Kidney tubule cell (primary cell): ENCODE results near the gene ARL8A.
A peak's percentile ranks its signal among the peaks of the same experiment; 100 is the strongest.
"Not testable (repeated sequence)": the region's sequence is repeated elsewhere in the genome, so short reads cannot be mapped to it uniquely, and the experiment has no call there.

Experiments used
- DNase-seq: peaks from one replicate; pipeline ENCODE4 v3.0.0-alpha.2; 2018; ENCODE audit warnings: low spot score

Gene ARL8A

DNA sequence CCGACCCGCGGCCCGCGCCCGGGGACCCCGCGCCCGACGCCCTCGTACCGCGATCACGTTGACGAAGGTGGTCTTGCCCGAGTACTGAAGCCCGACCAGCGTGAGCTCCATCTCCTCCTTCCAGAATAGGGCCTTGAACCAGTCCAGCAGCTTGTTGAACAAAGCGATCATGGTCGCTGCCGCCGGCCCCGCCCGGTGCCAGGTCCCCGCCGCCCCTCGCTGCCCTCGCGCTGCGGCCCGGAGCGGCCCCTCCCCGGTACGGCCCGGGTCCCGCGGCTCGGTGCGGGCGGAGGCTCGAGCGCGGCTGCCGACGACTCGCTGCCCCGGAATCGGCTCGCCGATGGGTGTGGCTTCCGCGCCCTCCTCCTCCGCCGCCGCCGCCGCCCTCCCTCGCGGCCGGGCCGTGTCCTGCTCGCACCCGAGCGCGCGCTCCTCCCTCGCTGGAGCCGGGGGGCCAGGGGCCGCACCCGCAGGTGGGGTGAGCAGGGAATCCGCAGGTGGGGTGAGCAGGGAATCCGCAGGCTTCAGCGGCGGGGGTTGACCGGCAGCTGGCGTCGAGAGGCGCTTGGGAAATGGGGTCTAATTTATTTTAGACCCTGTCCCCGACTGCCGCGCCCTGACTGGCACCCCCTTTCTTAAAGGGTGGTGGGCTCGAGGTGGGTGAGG lies at the start of gene ARL8A:
Gene ARL8A (minus strand): TSS at position 336 of the 666 bp plus-strand sequence. CDS start 165 bp downstream, at position 171.
- peak; percentile 63 for DNase-seq

DNA sequence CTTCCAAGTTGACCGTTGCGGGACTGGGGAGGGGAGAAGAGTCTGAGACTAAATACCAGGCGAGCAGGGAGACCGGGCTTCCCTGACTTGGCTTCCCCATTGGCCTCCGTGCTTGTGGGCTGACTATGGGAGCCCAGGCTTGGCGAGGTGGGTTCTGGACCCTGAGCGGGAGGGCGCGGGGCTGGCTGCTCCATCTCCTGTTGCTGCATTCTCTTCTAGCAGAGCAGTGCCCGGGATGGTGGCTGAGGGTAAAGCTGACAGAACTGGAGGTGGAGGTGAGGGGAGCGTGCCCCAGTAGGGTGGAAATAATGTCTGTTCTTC lies 49.8 kb upstream of the ARL8A start:
- DNase-seq = no peak

DNA sequence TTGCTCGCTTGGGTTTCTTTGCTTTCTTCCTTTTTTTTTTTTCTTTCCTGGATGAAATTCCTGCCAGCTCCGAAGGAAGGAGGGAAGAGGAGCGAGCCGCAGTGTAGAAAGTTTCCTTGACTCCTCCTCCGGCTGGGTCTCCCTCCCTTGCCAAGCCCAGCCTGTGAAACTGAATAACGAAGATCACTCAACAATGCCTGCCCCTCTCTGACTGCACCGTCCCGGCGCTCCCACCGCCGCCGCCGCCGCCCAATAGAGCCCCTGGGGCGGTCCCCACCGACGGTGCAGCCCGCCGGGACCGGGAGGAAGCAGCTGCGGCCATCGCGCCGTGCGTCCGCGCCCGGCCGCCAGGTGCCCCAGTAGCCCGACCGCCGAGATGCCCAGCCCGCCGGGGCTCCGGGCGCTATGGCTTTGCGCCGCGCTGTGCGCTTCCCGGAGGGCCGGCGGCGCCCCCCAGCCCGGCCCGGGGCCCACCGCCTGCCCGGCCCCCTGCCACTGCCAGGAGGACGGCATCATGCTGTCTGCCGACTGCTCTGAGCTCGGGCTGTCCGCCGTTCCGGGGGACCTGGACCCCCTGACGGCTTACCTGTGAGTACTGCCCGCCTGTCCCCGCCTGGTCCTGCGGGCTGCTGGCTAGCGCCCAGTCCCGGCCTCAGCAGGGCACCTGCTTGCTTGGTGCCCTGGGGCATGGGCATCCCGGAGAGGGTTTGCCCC lies 49.2 kb upstream of the ARL8A start, which contains the start of gene LGR6:
Gene LGR6 (plus strand): TSS at position 186 of the 714 bp plus-strand sequence. CDS start 191 bp downstream, at position 377.
- DNase-seq = no peak

DNA sequence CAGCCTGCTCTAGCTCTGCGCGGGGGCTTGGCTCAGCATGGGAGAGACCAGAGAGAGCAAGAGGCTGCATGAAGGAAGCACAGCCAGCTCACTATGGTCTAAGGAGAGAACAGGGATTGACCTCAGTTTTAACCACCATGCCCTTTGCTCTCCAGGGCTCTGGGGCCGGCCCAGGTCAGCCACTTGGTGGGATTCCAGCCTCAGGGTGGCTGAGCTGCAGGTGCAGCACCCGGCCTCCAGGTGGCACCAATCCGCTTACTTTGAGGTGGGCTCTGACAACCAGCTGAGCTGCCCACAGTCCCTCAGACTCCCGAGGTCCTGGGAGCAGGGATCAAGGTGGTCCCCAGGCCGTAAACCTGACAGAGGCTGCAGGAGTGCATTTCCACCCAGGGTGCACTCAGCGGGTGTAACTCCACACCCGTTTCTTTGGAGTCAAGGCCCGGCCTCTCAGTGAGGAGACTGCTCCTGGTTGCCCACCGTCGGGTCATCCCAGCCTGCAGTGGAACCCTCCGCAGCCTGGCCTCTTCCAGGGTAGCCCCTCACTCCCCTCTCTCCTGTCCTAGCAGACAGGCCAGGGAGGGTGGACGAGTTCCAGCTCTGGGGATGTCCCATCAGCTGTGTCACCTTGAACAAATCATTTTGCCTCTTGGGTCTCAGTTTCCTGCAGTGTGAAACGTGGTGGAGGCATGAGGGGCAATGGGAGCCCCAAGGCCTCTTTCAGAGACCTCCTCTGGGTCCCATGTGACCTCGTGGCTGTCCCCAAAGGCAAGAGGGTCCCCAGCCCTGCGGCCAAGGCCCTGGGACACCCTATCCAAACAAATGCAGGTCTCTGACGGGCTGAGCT lies 48.5 kb upstream of the ARL8A start:
- DNase-seq = peak; percentile 57

DNA sequence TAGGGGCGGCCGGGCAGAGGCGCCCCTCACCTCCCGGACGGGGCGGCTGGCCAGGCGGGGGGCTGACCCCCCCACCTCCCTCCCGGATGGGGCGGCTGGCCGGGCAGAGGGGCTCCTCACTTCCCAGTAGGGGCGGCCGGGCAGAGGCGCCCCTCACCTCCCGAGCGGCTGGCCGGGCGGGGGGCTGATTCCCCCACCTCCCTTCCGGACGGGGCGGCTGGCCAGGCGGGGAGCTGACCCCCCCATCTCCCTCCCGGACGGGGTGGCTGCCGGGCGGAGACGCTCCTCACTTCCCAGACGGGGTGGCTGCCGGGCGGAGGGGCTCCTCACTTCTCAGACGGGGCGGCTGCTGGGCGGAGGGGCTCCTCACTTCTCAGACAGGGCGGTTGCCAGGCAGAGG lies 46.9 kb upstream of the ARL8A start:
- not testable (repeated sequence) for DNase-seq

DNA sequence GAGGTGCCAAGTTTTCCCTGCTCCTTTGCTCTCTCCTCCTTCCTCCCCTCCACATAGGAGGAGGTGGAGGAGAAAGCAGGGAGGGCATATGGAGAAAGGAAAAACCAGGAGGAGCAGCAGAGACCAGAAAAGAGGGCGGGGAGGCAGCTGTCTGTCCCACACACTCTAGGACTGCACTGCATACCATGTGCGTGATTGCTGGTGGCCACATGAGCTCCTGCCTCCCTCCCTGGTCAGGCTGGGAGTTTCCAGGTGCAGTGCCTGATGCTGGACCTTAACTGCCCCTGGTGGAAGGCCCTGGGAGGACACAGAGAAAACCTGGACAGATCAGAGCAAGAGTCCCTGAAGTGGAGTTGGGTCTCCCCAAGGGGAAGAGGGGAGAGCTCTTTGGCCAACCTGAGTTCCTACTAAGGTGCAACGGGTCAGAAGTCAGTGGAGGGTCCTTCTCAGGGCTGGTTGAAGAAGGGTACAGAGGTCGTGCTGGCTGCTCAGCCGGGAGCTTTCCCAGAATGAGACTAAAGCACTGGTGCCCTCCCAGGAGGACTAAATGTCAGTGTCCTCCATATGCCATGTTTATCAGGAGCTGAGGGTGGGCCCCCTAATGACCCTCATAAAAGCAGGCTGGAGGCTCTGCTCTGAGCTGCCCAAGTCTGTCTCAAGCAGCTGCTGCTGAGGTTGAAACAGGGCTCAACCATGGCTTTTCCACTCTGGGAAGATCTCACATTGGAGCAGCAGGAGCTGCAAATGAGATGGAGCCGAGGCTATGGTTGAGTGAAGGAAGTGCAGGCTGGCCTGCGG lies 45.6 kb upstream of the ARL8A start:
- DNase-seq = peak; percentile 67

DNA sequence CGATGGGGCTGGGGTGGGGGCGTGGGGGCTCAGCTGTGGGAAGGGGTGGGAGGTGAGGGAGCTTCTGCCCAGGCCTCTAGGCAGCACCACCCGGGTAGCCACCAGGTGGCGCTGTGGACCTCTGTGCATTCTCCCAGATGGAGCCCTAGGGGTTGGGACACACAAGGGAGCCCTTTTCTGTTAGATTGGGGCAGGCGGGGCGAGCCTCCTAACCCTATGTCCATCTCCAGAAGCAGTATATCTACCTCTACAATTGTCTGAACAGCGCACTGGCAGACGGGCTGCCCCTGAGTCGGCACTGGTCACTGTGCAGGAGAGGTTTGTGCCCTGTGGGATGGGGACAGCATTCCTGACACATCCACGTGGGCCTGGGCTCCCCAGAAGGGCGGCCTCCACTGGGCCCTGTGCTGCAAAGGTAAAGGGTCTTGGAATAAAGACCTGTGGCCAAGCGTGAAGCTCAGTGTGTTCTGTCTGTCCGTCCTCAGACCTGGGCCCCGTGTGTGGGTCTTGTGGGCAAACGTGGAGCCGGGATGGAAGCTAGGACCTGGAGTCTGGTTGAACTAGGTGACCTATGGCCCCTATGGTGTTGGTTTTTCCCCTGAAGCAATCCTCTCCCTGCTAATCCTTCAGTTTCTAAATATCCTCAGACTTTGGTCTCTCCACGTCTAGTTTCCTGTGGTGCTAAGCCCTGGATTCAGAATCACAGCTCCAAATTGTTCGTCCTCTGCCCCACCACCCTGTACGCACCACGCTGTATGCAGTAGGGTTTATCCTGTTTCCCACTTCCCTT lies 44.7 kb upstream of the ARL8A start:
- peak; percentile 64 for DNase-seq

DNA sequence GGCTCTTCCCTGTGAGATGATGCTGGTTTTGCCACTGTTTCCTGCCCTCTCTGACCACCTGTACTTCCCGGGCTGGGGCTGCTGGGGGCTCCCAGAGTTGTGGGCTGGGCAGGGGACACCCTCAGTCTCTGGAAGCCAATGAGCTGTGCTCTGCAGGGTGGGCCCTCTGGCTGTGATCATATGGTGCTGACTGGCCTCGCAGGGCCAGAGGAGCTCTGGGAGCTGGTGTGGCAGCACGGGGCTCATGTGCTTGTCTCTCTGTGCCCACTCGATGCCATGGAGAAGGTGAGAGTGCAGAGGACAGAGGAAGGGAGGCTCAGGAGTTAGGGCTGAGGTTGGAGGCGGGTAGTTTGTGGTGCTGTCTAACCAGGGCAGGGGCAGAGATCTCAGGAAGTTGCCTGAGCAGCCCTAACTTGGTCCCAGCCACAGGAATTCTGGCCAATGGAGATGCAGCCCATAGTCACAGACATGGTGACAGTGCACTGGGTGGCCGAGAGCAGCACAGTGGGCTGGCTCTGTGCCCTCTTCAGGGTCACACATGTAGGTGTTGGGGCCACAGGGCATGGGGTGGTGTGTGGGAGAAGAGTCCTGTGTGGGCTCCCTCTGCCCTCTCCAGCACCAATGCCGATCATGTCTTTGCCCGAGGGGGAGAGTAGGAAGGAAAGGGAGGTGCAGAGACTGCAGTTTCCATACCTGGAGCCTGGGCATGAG lies 43.3 kb upstream of the ARL8A start:
- no peak for DNase-seq

DNA sequence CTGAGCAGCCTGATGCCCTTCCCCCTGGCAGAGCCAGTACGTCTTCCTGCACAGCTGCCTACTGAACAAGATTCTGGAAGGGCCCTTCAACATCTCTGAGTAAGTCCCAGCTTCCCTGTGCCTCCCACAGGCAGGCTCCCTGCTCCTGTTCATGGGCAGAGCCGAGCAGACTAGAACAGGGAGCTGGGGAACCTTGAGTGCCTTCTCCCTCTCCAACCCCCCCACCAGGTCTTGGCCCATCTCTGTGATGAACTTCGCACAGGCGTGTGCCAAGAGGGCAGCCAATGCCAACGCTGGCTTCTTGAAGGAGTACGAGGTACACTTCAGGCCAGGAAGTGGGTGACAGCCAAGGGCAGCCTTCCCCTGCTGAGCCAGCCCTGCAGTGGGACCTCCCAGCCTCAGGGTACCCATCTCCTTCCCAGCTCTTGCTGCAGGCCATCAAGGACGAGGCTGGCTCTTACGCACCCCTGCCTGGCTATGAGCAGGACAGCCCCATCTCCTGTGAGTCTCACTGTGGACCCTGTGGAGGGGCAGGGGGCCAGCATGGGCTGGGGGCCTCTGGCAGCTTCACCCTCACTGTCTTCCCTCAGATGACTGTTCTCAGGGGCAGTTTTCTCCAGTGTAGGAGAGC lies 42.6 kb upstream of the ARL8A start:
- DNase-seq = no peak

DNA sequence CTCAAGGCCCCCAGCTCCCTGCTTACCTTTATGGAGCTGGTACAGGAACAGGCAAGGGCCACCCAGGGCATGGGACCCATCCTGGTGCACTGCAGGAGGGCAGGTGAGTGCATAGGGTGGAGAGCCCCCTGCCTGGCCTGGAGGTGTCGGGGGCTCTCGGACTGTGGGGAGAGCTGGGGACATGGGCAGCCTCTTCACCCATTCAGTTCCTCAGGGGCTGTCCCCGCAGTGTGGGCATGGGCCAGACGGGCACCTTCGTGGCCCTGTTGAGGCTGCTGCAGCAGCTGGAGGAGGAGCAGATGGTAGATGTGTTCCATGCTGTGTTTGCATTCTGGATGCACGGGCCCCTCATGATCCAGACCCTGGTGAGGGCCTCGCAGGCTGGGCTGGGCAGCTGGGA lies 41.8 kb upstream of the ARL8A start:
- no peak for DNase-seq

DNA sequence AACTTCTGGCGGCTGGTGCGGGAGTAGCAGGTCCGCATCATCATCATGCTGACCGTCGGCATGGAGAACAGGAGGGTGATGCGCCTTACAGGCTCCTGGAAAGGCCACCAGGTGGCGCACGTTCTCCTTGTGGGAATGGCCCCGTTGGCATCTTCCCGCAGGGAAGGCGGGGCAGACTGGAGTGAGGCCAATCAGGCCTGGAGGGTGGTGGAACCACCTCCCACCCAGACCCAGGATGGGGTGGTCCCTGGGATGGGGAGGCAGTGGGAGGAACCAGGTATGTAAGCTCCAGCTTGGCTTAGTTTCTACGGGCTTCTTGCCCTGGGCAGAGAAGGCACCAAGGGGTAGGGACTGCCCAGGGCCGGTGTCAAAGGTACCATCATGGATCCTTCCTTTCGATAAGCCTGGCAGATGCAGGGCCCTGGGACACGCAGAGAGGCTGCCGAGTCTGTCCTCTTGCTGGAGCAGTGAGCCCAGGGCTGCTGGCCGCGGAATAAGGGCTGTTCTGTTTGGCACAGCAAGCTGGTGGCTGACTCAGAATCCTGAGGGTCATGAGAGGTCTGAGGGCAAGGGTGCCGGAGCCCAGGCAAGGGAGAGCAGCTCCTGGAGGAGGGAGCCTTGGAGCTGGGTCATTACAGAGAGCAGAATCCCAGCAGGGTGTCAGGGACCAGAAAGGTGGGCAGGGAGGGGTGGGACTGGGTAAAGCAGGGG lies 40.4 kb upstream of the ARL8A start:
- DNase-seq = peak; percentile 88

DNA sequence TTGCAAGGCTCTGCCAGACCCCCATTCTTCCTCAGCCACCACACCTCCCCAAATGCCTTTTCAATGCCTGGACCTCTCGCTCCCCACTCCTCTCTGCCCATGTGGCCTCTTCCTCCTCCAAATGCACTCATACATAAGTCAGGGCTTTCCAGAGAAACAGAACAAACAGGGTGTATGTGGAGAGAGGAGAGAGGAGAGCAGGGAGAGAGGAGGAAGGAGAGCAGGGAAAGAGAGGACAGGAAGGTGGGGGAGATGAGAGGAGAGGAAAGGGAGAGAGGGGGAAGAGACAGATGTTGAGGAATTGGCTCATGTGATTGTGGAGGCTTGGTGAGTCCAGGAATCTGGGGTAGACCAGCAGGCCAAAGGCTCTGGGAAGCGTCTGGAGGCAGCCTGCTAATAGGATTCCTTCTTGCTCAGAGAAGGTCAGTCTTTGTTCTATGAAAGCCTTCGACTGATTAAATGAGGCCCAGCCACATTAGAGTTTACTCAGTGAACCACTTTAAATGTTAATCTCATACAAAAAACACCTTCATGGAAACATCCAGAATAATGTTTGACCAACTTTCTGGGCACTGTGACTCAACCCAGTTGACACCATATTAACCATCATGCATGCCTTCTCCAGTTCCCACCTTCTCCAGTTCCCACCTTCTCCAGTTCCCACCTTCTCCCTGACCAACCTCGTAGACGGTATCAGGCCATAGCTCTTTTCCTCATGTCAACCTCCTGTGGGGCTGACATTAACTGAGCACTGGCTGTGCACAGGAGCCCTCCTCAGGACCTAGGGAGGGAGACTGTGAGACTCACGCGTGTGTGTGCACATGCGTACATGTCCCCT lies 37.7 kb upstream of the ARL8A start:
- no peak for DNase-seq

DNA sequence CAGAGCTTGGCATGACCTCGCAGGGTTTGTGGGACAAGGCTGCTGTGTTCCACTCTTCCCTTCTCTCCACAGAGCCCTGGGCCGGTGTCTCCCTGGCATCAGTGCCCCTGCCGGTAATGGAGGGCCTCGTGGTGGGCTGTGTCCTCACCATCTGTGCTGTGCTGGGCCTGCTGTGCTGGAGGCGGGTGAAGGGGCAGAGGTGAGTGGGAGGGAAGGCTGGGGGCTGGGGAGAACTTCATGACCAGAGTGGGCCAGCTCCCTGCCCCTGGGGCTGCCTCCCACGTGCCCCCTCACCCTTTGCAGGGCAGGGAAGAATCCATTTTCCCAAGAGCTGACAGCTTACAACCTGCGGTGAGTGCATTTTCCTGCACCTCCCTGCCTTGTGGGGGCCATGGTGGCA lies 37.0 kb upstream of the ARL8A start:
- no peak for DNase-seq

DNA sequence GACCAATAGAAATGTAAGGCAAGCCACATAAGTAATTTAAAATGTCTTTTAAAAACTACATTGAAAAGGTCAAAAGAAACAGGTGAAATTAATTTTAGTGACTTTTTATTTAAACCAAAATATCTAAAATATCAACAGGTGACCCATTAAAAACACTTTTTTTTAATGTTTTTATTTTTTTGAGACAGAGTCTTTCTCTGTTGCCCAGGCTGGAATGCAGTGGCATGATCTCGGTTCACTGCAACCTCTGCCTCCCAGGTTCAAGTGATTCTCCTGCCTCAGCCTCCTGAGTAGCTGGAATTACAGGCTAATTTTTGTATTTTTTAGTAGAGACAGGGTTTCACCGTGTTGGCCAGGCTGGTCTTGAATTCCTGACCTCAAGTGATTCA lies 36.2 kb upstream of the ARL8A start:
- not testable (repeated sequence) for DNase-seq

DNA sequence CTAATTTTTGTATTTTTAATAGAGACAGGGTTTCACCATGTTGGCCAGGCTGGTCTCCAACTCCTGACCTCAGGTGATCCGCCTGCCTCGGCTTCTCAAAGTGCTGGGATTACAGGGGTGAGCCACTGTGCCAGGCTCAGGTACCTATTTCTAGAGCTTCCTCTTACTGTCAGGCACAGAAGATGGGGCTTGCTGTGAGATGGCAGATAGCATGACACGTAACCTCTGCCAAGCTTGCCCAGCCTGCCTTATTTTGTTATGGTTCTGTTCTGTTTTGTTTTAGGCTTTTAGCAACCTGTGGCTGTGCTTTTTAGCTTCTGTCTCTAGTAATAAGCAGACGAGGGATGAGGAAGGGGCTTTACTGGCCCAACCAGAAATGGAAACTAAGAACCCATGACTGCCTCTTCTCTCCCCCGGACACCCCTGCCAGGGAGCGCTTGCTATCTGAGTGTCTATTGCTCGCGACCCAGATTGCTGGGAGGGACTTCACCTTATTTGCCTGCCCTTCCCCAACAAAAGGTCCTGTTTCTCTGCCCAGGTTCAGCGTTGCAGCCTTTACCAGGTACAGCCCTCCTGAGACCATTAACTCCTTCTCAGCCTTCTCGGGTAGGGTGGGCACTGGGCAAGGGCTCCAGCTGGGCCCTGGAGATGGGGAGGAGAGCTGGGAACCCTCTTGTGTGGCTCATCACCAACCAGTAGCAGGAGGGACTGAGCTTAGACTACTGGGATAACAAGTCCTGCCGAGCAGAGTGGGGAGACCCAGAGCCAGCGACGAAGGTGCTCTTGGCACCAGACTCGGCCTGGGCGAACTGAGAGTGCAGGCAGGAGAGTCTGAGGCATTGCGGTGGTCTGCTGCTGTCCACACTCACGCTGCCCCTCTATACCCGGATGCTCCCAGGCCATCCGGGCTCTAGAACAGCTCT lies 35.6 kb upstream of the ARL8A start:
- DNase-seq = no peak

DNA sequence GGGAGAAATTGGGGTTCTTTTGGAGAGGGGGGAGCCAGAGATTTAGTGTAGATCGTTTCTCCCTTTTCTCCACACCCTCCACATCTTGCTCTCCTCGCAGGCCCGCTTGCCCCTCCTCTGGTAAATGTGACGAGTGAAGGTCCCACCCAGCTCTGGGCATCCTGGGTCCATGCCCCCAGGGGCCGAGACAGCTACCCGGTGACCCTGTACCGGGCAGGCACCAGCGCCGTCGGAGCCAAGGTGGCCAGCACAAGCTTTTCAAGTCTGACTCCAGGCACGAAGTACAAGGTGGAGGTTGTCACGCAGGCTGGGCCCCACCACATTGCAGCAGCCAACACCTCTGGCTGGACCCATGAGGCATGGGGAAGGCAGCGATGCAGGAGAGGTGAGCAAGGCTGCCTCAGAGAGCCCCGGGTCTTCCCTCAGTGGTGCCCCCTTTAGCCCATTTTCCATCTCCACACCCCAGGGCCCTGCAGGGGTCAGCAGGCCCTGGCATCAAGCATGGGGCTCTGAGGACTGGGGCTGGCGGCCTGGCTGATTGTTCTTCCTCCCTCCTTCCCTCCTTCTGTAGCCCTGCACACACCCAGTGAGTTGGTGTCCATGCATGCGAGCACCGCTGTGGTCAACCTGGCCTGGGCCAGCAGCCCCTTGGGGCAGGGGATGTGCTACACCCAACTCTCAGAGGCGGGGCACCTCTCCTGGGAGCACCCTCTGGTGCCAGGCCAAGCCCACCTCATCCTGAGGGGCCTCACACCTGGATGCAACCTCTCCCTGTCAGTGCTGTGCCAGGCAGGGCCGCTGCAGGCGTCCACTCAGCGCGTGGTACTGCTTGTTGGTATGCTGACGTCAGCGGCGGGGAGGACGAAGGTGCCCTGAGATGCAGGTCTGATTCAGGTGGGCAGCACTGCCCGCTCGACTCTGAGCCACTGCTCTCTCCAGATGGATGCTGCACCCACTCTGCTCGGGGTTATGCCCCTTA lies 32.7 kb upstream of the ARL8A start:
- no peak for DNase-seq
